Neural crest cell (in vitro differentiated cells): ENCODE measurements around the gene SLC7A6. TPM values are rescaled to one million over a fixed set of nuclear protein-coding genes. Genes with fewer than 3 reads are reported as not detected.

Experiments
- DNase-seq: peaks from one replicate; pipeline ENCODE4 v3.0.0; 2021; ENCODE audit warnings: low read depth, mixed read lengths, low spot score
- H3K27ac Mint-ChIP-seq: one replicate; pipeline ENCODE4 v1.8.0; 2021; ENCODE audit warnings: mild to moderate bottlenecking, mixed read lengths; ENCODE audit not compliant: unreplicated experiment
- H3K27me3 Mint-ChIP-seq: 2 replicates; pipeline ENCODE4 v1.8.0; 2021; ENCODE audit warnings: low read depth, mild to moderate bottlenecking, mixed read lengths
- H3K36me3 Mint-ChIP-seq: 2 replicates; pipeline ENCODE4 v1.8.0; 2021; ENCODE audit warnings: low read depth, mild to moderate bottlenecking, mixed read lengths
- H3K4me1 Mint-ChIP-seq: 2 replicates; pipeline ENCODE4 v1.8.0; 2021; ENCODE audit warnings: mixed read lengths
- H3K4me3 Mint-ChIP-seq: one replicate; pipeline ENCODE4 v1.8.0; 2021; ENCODE audit warnings: mild to moderate bottlenecking, mixed read lengths
- H3K9me3 Mint-ChIP-seq: 2 replicates; pipeline ENCODE4 v1.8.0; 2021; ENCODE audit warnings: mixed read lengths
- CTCF ChIP-seq: fragments of 200-600 bp; sonication (generic); conservative IDR thresholded peaks from 2 replicates; pipeline ENCODE4 v1.5.0; 2021; ENCODE audit warnings: antibody characterized with exemption, mild to moderate bottlenecking
- total RNA-seq: library from RNA; stranded (reverse); gene quantifications from 2 replicates; pipeline ENCODE4 v1.2.1, GENCODE V29; 2021

Gene SLC7A6
- total RNA-seq, 1 donor from 2014 or later, result 41.7 TPM

GRCh38 chr16:68310437-68310773 lies 46.1 kb downstream of the SLC7A6 start:
- DNase-seq, result no peak
- no peaks in the 10 kb centered on the region for H3K9me3 Mint-ChIP-seq

GRCh38 chr16:68310774-68311511 lies 46.6 kb downstream of the SLC7A6 start, which contains the start of the genes PRMT7 and SLC7A6OS:
Gene PRMT7, plus strand, starts transcription at chr16:68311019. Its CDS starts 4,961 bp downstream, at chr16:68315980.
Gene SLC7A6OS, minus strand, starts transcription at chr16:68310946. Its CDS starts 20 bp downstream, at chr16:68310926.
- H3K27me3 Mint-ChIP-seq, result no peaks in the 10 kb centered on the region
- H3K36me3 Mint-ChIP-seq, result peaks cover 3% of the 10 kb centered on the region
- H3K9me3 Mint-ChIP-seq, result no peaks in the 10 kb centered on the region
- H3K27ac Mint-ChIP-seq, result peak within 1 kb of the TSS; percentile 97
- H3K4me3 Mint-ChIP-seq, result peak within 1 kb of the TSS; percentile 96
- no peak for TF ChIP-seq CTCF
- DNase-seq, result peak; percentile 87
- peaks cover 34% of the 10 kb centered on the region for H3K4me1 Mint-ChIP-seq

More at GRCh38 chr16:68310437-68310773, 46.1 kb downstream of the SLC7A6 start:
- Mint-ChIP-seq H3K27ac (peak overlapping the region; percentile 97), H3K27me3 (no peaks in the 10 kb centered on the region), H3K4me1 (peaks cover 34% of the 10 kb centered on the region), H3K36me3 (no peaks in the 10 kb centered on the region), H3K4me3 (peak overlapping the region; percentile 96)
- no peak for TF ChIP-seq CTCF

GRCh38 chr16:68313116-68313515 lies 48.8 kb downstream of the SLC7A6 start:
- no peak for TF ChIP-seq CTCF
- H3K36me3 Mint-ChIP-seq, result peaks cover 3% of the 10 kb centered on the region
- peak overlapping the region; percentile 69 for H3K4me3 Mint-ChIP-seq
- no peaks in the 10 kb centered on the region for H3K9me3 Mint-ChIP-seq
- H3K27me3 Mint-ChIP-seq, result no peaks in the 10 kb centered on the region
- H3K4me1 Mint-ChIP-seq, result peaks cover 34% of the 10 kb centered on the region
- peak overlapping the region; percentile 20 for H3K27ac Mint-ChIP-seq
- DNase-seq, result no peak

GRCh38 chr16:68319185-68319908 lies 55.0 kb downstream of the SLC7A6 start:
- Mint-ChIP-seq H3K27ac (no peak overlapping the region), H3K36me3 (peaks cover 9% of the 10 kb centered on the region), H3K4me3 (no peak overlapping the region), H3K4me1 (no peaks in the 10 kb centered on the region), H3K9me3 (no peaks in the 10 kb centered on the region), H3K27me3 (no peaks in the 10 kb centered on the region)
- no peak for TF ChIP-seq CTCF
- no peak for DNase-seq

- Mint-ChIP-seq H3K4me1 (no peaks in the 10 kb centered on the region), H3K9me3 (no peaks in the 10 kb centered on the region), H3K27ac (no peak overlapping the region), H3K4me3 (no peak overlapping the region), H3K27me3 (no peaks in the 10 kb centered on the region), H3K36me3 (peaks cover 6% of the 10 kb centered on the region)
- no peak for DNase-seq
- no peak for TF ChIP-seq CTCF
Measured at GRCh38 chr16:68324336-68324735, 60.0 kb downstream of the SLC7A6 start.
